ENCODE measurements around the gene ATP11A. TPM values are rescaled to one million over a fixed set of nuclear protein-coding genes. Genes with fewer than 3 reads are reported as not detected.
"Not testable (repeated sequence)": the region's sequence is repeated elsewhere in the genome, so short reads cannot be mapped to it uniquely, and the experiment has no call there.

Gene ATP11A
- total RNA-seq, 1 donor from 2014 or later = 70.9 TPM

DNA sequence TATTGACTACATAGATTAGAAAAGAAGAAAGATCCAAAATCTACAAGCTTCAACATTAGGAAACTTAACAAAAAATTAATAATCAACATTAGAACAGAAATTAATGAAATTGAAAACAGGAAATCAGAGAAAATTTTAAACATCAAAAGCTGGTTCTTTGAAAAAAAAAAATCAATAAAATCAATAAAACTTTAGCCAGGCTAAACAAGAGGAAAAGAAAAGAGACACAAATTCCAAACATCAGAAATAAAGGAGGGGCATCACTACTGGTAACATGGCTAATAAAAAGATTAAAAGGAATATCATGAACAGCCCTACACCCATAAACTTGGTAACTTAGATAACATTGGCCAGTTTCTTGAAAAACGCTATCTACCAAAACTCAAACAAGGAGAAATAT is 110.2 kb downstream of the ATP11A start:
- Mint-ChIP-seq H3K27me3 (no peaks in the 10 kb centered on the region), H3K36me3 (peaks cover 30% of the 10 kb centered on the region), H3K4me3 (no peak overlapping the region), H3K4me1 (ENCODE audit: unreplicated experiment) (peaks cover 12% of the 10 kb centered on the region), H3K9me3 (peaks cover 7% of the 10 kb centered on the region), H3K27ac (no peak overlapping the region)
- TF ChIP-seq, protein P1, sequence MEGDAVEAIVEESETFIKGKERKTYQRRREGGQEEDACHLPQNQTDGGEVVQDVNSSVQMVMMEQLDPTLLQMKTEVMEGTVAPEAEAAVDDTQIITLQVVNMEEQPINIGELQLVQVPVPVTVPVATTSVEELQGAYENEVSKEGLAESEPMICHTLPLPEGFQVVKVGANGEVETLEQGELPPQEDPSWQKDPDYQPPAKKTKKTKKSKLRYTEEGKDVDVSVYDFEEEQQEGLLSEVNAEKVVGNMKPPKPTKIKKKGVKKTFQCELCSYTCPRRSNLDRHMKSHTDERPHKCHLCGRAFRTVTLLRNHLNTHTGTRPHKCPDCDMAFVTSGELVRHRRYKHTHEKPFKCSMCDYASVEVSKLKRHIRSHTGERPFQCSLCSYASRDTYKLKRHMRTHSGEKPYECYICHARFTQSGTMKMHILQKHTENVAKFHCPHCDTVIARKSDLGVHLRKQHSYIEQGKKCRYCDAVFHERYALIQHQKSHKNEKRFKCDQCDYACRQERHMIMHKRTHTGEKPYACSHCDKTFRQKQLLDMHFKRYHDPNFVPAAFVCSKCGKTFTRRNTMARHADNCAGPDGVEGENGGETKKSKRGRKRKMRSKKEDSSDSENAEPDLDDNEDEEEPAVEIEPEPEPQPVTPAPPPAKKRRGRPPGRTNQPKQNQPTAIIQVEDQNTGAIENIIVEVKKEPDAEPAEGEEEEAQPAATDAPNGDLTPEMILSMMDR (conservative IDR thresholded peaks at IDR 0.05) = no peak
- DNase-seq (ENCODE audit: extremely low spot score, unreplicated experiment) = no peak

DNA sequence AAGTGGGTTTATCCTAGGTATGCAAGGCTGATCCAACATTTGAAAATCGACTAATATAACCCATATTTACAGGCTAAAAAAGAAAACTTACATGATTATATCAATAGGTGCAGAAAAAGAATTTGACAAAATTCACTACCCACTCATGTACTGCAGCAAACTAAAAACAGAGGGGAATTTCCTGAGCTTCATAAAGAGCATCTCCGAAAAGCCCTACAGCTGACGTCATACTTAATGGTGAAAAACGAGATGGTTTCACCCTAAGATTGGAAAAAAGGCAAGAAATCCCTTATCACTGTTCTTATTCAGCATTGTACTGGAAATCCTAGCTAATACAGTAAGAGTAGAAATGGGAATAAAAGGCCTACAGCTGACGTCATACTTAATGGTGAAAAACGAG is 111.0 kb downstream of the ATP11A start:
- not testable (repeated sequence) for H3K27me3 Mint-ChIP-seq; H3K9me3 Mint-ChIP-seq; DNase-seq (ENCODE audit: extremely low spot score, unreplicated experiment); H3K27ac Mint-ChIP-seq; H3K4me3 Mint-ChIP-seq
- Mint-ChIP-seq H3K36me3 (peaks cover 35% of the 10 kb centered on the region), H3K4me1 (ENCODE audit: unreplicated experiment) (peaks cover 14% of the 10 kb centered on the region)

DNA sequence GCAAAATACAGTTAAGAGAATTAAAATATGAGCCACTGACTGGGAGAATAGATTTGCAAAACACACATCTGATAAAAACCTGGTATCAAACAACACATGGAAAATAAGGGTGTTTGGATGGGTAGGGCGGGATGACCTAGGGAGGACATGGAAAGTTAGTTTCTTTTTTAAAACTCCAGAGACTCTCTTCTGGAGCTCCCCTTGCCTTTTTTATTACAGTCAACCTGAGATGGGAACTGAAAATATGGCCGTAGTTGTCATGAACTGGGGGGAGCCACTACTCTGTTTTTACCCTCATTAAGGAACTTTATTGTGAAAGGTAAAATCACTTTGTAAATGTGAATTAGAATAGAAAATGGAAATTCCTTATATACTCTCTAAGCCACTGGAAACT is 113.0 kb downstream of the ATP11A start:
- TF ChIP-seq, protein P1 (conservative IDR thresholded peaks at IDR 0.05) = no peak
- Mint-ChIP-seq H3K27ac (no peak overlapping the region), H3K36me3 (peaks cover 38% of the 10 kb centered on the region), H3K4me3 (no peak overlapping the region), H3K9me3 (peaks cover 7% of the 10 kb centered on the region), H3K4me1 (ENCODE audit: unreplicated experiment) (peaks cover 14% of the 10 kb centered on the region), H3K27me3 (no peaks in the 10 kb centered on the region)
- DNase-seq (ENCODE audit: extremely low spot score, unreplicated experiment) = no peak

DNA sequence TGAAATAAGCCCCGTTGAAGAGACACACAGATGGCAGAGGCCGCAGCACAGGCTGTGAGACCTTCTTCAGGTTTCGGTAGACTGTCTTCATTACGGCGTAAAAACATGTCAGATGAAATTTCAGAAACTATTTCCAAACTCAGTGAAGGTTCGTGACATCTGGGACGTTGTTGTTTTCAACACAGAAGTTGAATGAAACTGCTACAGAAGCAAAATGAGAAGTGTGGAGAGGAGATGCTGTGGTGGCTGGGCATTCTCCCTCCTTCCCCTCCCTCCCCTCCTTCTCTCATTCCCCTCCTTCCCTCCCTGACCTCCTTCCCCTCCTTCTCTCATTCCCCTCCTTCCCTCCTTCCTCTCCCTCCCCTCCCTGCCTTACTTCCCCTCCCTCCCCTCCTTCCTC is 113.6 kb downstream of the ATP11A start:
- H3K4me1 Mint-ChIP-seq (ENCODE audit: unreplicated experiment) = peaks cover 14% of the 10 kb centered on the region
- no peak for DNase-seq (ENCODE audit: extremely low spot score, unreplicated experiment)
- H3K36me3 Mint-ChIP-seq = peaks cover 38% of the 10 kb centered on the region
- H3K27ac Mint-ChIP-seq = no peak overlapping the region
- TF ChIP-seq, protein P1 (conservative IDR thresholded peaks at IDR 0.05) = no peak
- peaks cover 7% of the 10 kb centered on the region for H3K9me3 Mint-ChIP-seq
- no peak overlapping the region for H3K4me3 Mint-ChIP-seq
- H3K27me3 Mint-ChIP-seq = no peaks in the 10 kb centered on the region

DNA sequence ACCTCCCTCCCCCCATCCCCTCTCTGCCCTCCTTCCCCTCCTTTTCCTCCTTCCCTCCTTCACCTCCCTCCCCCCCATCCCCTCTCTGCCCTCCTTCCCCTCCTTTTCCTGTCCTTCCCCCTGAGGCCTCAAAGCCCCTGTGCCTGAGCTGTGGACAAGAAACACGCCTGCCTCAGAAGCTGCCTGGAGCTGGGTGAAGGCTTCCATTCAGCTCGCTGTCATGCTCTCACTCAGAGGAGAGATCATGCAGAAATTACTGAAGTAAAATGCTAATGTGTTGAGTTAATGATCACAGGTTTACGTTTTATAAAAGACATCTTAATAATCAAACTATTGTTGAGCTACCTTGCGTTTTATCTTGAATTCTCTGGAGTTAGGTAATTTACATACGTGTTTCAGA is 114.5 kb downstream of the ATP11A start:
- Mint-ChIP-seq H3K4me1 (ENCODE audit: unreplicated experiment) (peaks cover 14% of the 10 kb centered on the region), H3K4me3 (no peak overlapping the region), H3K36me3 (peaks cover 29% of the 10 kb centered on the region), H3K9me3 (peaks cover under 1% of the 10 kb centered on the region), H3K27me3 (no peaks in the 10 kb centered on the region), H3K27ac (no peak overlapping the region)
- TF ChIP-seq, protein P1 (conservative IDR thresholded peaks at IDR 0.05) = no peak
- no peak for DNase-seq (ENCODE audit: extremely low spot score, unreplicated experiment)

DNA sequence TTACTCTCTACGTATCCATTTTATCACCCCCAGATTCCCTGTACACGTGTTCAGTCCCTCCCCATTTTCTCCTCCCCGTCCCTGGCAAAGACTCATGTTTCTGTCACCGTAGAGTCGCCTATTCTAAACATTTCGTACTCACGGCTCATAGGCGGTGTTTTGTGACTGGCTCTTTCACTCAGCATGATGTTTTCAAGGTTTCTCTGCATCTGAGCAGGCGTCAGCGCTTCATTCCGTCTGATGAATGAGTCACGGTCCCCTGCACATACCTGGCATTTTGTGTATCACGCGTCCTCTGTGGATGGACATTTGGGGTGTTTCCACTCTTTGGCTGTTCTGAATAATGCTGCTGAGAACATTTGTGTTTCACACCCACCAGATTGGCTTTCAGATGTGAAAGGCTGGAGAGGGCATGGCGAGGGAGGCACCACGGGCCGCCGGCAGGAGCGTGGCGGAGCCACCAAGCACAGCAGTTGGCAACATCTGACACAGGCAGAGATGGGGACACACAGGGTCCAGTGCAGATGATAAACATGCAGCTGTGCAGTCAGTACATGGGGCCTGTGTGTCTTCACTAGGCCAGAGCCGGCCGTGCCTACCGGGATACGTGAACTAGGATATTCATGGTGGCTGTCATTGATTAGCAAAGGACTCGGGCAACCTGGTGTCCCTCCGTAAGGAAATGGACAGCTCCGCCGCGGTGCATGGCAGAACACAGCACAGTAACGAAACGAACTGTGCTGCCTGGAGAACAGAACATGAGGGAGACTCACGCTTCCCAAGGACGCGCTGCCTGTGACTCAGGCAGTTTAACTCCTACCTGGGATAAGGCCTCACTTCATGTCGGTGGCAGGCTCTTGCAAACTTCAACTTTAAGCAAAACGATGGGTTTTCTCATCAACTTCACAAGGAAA is 117.2 kb downstream of the ATP11A start:
- TF ChIP-seq, protein P1 (conservative IDR thresholded peaks at IDR 0.05) = no peak
- Mint-ChIP-seq H3K27me3 (no peaks in the 10 kb centered on the region), H3K27ac (no peak overlapping the region), H3K9me3 (no peaks in the 10 kb centered on the region), H3K4me1 (ENCODE audit: unreplicated experiment) (peaks cover 14% of the 10 kb centered on the region), H3K4me3 (peak overlapping the region; percentile 11), H3K36me3 (peaks cover 22% of the 10 kb centered on the region)
- DNase-seq (ENCODE audit: extremely low spot score, unreplicated experiment) = no peak
